B cell (primary cell): ENCODE measurements around the gene GHR. TPM values are rescaled to one million over a fixed set of nuclear protein-coding genes. Genes with fewer than 3 reads are reported as not detected.

Experiments
- ATAC-seq: fragments of 200-7000 bp; cut with Tn5 transposase; one replicate; pipeline ENCODE4 v1.10.0; 2021; ENCODE audit warnings: low read depth, mild to moderate bottlenecking, moderate number of reproducible peaks, moderate library complexity
- CTCF ChIA-PET: fragments of 350-600 bp; sonication (Branson Sonifier 250); formaldehyde crosslinking; loops from one replicate; lab custom pipeline; 2021; ENCODE audit warnings: antibody characterized with exemption, inconsistent platforms; lab: Charles Lee
- POLR2A ChIA-PET: fragments of 350-600 bp; sonication (Branson Sonifier 250); formaldehyde crosslinking; loops from one replicate; lab custom pipeline; 2021; ENCODE audit warnings: antibody characterized with exemption; lab: Charles Lee
- DNase-seq: peaks from one replicate; pipeline ENCODE4 v3.0.0; 2013
- H2AFZ ChIP-seq: 2 replicates; pipeline ENCODE4 v1.6.1; 2012; ENCODE audit warnings: mild to moderate bottlenecking, low read depth, low read length; ENCODE audit not compliant: insufficient read depth, poor library complexity, severe bottlenecking
- H3K27ac ChIP-seq, 2 donors: 1 replicate in 1 of 2; 2 replicates in 1 of 2; pipeline ENCODE4 v1.5.1; 2012 to 2013; ENCODE audit warnings: low read length in 2 of 2, mild to moderate bottlenecking in 2 of 2, moderate library complexity in 1 of 2
- H3K27me3 ChIP-seq, 4 experiments: fragments of 200-600 bp in 1 of 4; sonication (generic) in 1 of 4; replicated peaks in 1 of 4; 1 replicate in 2 of 4; 2 replicates in 2 of 4; pipeline versions ENCODE4 v1.6.1 to v1.7.0; 2013 to 2016; ENCODE audit warnings: low read length in 3 of 4, mild to moderate bottlenecking in 2 of 4, mixed read lengths in 1 of 4, moderate library complexity in 1 of 4; ENCODE audit not compliant: insufficient read depth in 4 of 4, control insufficient read depth in 3 of 4; ENCODE audit errors: control extremely low read depth in 1 of 4
- H3K36me3 ChIP-seq, 2 experiments: replicated peaks in 1 of 2; 1 replicate in 1 of 2; 2 replicates in 1 of 2; pipeline versions ENCODE4 v1.6.1 to v1.7.1; 2013; ENCODE audit warnings: low read length in 1 of 2; ENCODE audit not compliant: insufficient read depth in 2 of 2, control insufficient read depth in 1 of 2; ENCODE audit errors: control extremely low read depth in 1 of 2, extremely low read depth in 1 of 2
- H3K4me1 ChIP-seq, 2 donors: fragments of 200-600 bp in 1 of 2; sonication (generic) in 1 of 2; 1 replicate in 1 of 2; 2 replicates in 1 of 2; pipeline versions ENCODE4 v1.5.1 to v1.6.1; 2013 to 2017; ENCODE audit warnings: low read length in 2 of 2; ENCODE audit not compliant: control insufficient read depth in 2 of 2, insufficient read depth in 2 of 2
- H3K4me2 ChIP-seq: replicated peaks from 2 replicates; pipeline ENCODE3; 2012; ENCODE audit warnings: mild to moderate bottlenecking, low read depth, low read length; ENCODE audit not compliant: poor library complexity, severe bottlenecking
- H3K4me3 ChIP-seq, 5 experiments: fragments of 200-600 bp in 1 of 5; sonication (generic) in 1 of 5; 1 replicate in 3 of 5; 2 replicates in 2 of 5; pipeline versions ENCODE4 v1.5.1 to v1.7.0; 2011 to 2016; ENCODE audit warnings: low read length in 4 of 5, mild to moderate bottlenecking in 4 of 5, low read depth in 2 of 5, control low read depth in 1 of 5, moderate library complexity in 1 of 5; ENCODE audit not compliant: insufficient read depth in 1 of 5; ENCODE audit errors: control extremely low read depth in 1 of 5, extremely low read depth in 1 of 5
- H3K79me2 ChIP-seq: fragments of 200-600 bp; sonication (generic); one replicate; pipeline ENCODE4 v1.6.0; 2016; ENCODE audit warnings: low read length; ENCODE audit not compliant: control insufficient read depth, insufficient read depth
- H3K9ac ChIP-seq: fragments of 200-600 bp; sonication (generic); 2 replicates; pipeline ENCODE4 v1.6.1; 2017; ENCODE audit warnings: mild to moderate bottlenecking, low read length, moderate library complexity
- H3K9me3 ChIP-seq, 3 donors: one replicate each; pipeline versions ENCODE4 v1.6.1 to v1.7.1; 2013; ENCODE audit warnings: low read length in 2 of 3; ENCODE audit not compliant: control insufficient read depth in 2 of 3, insufficient read depth in 1 of 3; ENCODE audit errors: control extremely low read depth in 1 of 3
- H4K20me1 ChIP-seq: 2 replicates; pipeline ENCODE4 v1.6.0; 2012; ENCODE audit warnings: mild to moderate bottlenecking, low read length; ENCODE audit not compliant: insufficient read depth, control insufficient read depth, poor library complexity, severe bottlenecking
- H3K27ac Mint-ChIP-seq: one replicate; pipeline ENCODE4 v1.8.0; 2021; ENCODE audit warnings: mixed read lengths
- H3K27me3 Mint-ChIP-seq: one replicate; pipeline ENCODE4 v1.8.0; 2021; ENCODE audit warnings: mixed read lengths
- H3K4me1 Mint-ChIP-seq: one replicate; pipeline ENCODE4 v1.8.0; 2021; ENCODE audit warnings: mixed read lengths
- H3K4me3 Mint-ChIP-seq: one replicate; pipeline ENCODE4 v1.8.0; 2021; ENCODE audit warnings: mixed read lengths
- H3K9me3 Mint-ChIP-seq: one replicate; pipeline ENCODE4 v1.8.0; 2022; ENCODE audit warnings: mixed read lengths; ENCODE audit not compliant: insufficient read depth
- EZH2 ChIP-seq: IDR thresholded peaks from 2 replicates; pipeline ENCODE4 v1.6.1; 2012; ENCODE audit warnings: borderline replicate concordance, low read depth, mild to moderate bottlenecking, moderate library complexity, low read length; ENCODE audit not compliant: insufficient read depth, poor library complexity, severe bottlenecking
- WGBS: methylation state at CpG from one replicate; pipeline ENCODE4 v1.1.5; 2013; ENCODE audit warnings: missing lambda C conversion rate; ENCODE audit not compliant: insufficient coverage; 5-methylcytosine and 5-hydroxymethylcytosine counted together
- intact Hi-C: fragments of 100-400 bp; cut with micrococcal nuclease; formaldehyde crosslinking; loops from one replicate; pipeline ENCODE4 v1.10.0; 2022
- polyA plus RNA-seq: library from polyadenylated mRNA; depleted of rRNA; stranded (reverse); fragments of >200 nt; gene quantifications from 2 replicates; pipeline ENCODE4 v1.2.3, GENCODE V29; 2012
- total RNA-seq, 2 donors: library from RNA; stranded (reverse); fragments of 120-200 nt in 1 of 2; gene quantifications; 1 replicate in 1 of 2; 2 replicates in 1 of 2; pipeline versions ENCODE4 v1.2.3 to v1.2.4, GENCODE V29; 2013 to 2022
- TF ChIP-seq, protein P1 (sequence below): fragments of 200-600 bp; IDR thresholded peaks from one replicate; pipeline ENCODE4 v1.8.0; 2022; ENCODE audit warnings: antibody characterized with exemption, mild to moderate bottlenecking

Gene GHR
- total and polyA plus RNA-seq, 2 donors (not counting 1 experiment from before 2014, with no cell fraction given): not detected

- TF ChIP-seq EZH2: no peak
- TF ChIP-seq, protein P1, sequence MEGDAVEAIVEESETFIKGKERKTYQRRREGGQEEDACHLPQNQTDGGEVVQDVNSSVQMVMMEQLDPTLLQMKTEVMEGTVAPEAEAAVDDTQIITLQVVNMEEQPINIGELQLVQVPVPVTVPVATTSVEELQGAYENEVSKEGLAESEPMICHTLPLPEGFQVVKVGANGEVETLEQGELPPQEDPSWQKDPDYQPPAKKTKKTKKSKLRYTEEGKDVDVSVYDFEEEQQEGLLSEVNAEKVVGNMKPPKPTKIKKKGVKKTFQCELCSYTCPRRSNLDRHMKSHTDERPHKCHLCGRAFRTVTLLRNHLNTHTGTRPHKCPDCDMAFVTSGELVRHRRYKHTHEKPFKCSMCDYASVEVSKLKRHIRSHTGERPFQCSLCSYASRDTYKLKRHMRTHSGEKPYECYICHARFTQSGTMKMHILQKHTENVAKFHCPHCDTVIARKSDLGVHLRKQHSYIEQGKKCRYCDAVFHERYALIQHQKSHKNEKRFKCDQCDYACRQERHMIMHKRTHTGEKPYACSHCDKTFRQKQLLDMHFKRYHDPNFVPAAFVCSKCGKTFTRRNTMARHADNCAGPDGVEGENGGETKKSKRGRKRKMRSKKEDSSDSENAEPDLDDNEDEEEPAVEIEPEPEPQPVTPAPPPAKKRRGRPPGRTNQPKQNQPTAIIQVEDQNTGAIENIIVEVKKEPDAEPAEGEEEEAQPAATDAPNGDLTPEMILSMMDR: no peak
- WGBS: no CpG with 5 or more reads among the region's 1 CpG
- ATAC-seq (no peak), DNase-seq (no peak)
- no peaks in the 10 kb centered on the region for H4K20me1 ChIP-seq
- H3K4me3 ChIP-seq: no peak overlapping the region
- H2AFZ ChIP-seq: no peak overlapping the region
- Mint-ChIP-seq H3K4me1 (no peaks in the 10 kb centered on the region), H3K27me3 (no peaks in the 10 kb centered on the region), H3K9me3 (no peaks in the 10 kb centered on the region), H3K27ac (no peak overlapping the region), H3K4me3 (no peak overlapping the region)
- no peaks in the 10 kb centered on the region for H3K27me3 ChIP-seq
- intact Hi-C loops: no loop called here
- CTCF ChIA-PET: no interaction called here
- no peaks in the 10 kb centered on the region for H3K4me1 ChIP-seq
- no peak overlapping the region for H3K4me2 ChIP-seq
- POLR2A ChIA-PET: no interaction called here
- no peak overlapping the region for H3K27ac ChIP-seq
- no peaks in the 10 kb centered on the region for H3K9me3 ChIP-seq
- H3K79me2 ChIP-seq: no peaks in the 10 kb centered on the region
- H3K36me3 ChIP-seq: no peaks in the 10 kb centered on the region
- no peak overlapping the region for H3K9ac ChIP-seq
These were observed 317.7 kb downstream of the GHR start for GRCh38 chr5:42740920-42741319.

DNA sequence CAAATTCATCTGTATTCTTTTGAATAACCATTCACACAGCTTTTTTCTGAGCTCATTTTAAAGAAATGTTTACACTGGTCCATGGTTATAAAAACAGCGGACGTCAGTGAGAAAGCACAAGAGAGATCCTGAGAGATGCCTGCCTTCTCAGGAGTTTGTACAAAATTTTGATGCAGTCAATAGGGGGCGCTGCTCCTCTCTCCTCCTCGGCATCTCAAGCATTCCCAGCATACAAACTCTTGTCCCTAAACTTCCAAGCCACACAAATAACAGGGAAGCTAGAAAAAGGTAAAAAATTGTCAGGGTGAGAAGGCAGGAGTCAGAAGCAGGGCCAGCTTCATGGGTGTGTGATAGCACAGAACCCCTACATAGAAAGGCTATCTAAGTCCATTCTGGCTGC is 322.2 kb downstream of the GHR start:
- no peaks in the 10 kb centered on the region for H3K27me3 Mint-ChIP-seq
- no peak overlapping the region for H3K4me3 ChIP-seq
- WGBS: no CpG with 5 or more reads among the region's 4 CpGs
- no peaks in the 10 kb centered on the region for H4K20me1 ChIP-seq
- no peak for DNase-seq
- TF ChIP-seq, protein P1: no peak
- TF ChIP-seq EZH2: no peak
- ChIA-PET CTCF (interaction anchor here (0.6 to 0.8 kb wide), 2 partner anchors 275 to 306 kb away, joined by 3 read pairs; no protein-coding TSS in a partner anchor), POLR2A (no interaction called here)
- no peak for ATAC-seq
- no peaks in the 10 kb centered on the region for H3K4me1 ChIP-seq
- no peak overlapping the region for H3K27ac ChIP-seq
- intact Hi-C loops: no loop called here
- H3K27me3 ChIP-seq: no peaks in the 10 kb centered on the region
- H2AFZ ChIP-seq: no peak overlapping the region
- H3K9me3 ChIP-seq: no peaks in the 10 kb centered on the region
- H3K36me3 ChIP-seq: no peaks in the 10 kb centered on the region
- no peak overlapping the region for H3K4me3 Mint-ChIP-seq
- no peak overlapping the region for H3K4me2 ChIP-seq
- H3K27ac Mint-ChIP-seq: no peak overlapping the region
- H3K4me1 Mint-ChIP-seq: no peaks in the 10 kb centered on the region
- H3K79me2 ChIP-seq: no peaks in the 10 kb centered on the region
- no peaks in the 10 kb centered on the region for H3K9me3 Mint-ChIP-seq
- no peak overlapping the region for H3K9ac ChIP-seq
